SKM-1 (cell line): ENCODE measurements around the gene CHTF18.
"Not testable (repeated sequence)": the region's sequence is repeated elsewhere in the genome, so short reads cannot be mapped to it uniquely, and the experiment has no call there.

Experiments
- DNase-seq: peaks from one replicate; lab custom pipeline; 2025; ENCODE audit not compliant: unreplicated experiment; lab: John Stamatoyannopoulos, UW

CHTF18 gene

GRCh38 chr16:825341-826061, 37.1 kb downstream of the CHTF18 start:
- no peak for DNase-seq

DNA sequence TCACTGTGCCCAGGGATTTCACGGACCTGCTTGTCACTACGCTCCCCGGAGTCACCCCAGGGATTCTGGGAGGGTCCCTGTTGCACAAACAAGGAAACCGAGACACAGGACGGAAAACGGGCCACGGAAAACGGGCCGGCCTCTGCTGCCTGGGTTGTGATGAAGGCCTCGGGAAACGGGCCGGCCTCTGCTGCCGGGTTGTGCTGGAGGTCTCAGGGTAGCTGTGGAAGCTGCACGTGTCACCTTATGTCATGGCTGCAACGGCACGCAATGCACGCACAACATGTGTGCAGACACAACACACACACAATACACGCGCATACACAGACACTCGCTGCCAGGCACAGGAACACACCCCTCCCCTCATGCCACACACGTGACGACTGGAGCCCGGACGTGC, 39.1 kb downstream of the CHTF18 start:
- DNase-seq = no peak

DNA sequence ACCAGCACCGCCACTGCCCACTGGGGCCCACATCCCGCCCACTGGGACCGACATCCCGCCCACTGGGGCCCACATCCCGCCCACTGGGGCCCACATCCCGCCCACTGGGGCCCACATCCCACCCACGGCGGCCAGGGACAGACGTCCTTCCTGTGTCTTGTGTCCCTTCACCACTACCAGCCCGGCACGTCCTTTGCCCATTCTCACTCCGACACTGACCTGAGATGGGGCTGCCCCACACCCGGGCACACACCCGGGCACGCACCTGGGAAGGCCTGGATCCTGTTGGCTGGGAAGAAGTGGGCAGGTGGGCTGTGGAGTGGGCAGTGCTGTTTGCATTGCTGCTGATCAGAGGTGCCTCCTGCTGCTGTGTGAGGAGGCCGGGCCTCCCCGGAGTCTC, 40.5 kb downstream of the CHTF18 start:
- DNase-seq = no peak

- DNase-seq = no peak
These were observed 41.9 kb downstream of the CHTF18 start for GRCh38 chr16:830107-830870.

DNA sequence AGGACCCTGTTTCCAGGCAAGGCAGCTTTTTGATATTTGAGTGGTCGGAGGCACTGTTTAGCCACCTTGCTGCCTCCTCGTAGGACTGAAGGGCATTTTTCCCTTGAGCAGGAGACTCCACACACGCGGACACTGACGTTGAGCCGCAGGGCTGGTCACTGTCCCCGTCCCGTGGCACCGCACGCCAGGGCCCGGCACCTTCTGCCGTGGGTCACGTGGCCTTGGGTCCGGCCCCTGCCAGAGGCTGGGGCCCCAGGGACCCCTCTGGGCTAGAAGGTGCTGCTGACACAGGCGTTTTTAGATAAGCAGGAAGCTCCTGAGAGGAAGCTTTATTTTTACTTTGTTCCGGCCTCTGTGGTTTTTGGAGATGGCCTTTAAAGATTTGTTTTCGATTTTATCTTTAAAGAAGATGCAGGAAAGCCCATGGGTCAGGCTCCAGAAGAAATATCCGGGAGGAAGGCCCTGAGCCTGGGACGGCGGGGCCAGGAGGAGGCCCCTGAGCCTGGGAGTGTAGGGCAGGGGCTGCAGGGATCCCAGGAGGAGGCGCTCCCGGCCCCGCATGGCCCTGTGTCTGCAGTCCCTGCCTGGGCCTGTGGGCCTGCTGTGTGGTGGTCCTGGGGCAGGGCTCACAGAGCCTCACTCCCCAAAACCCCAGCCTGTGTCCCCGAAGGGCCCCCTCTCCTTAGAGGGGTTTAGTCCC, 42.6 kb downstream of the CHTF18 start:
- no peak for DNase-seq

DNA sequence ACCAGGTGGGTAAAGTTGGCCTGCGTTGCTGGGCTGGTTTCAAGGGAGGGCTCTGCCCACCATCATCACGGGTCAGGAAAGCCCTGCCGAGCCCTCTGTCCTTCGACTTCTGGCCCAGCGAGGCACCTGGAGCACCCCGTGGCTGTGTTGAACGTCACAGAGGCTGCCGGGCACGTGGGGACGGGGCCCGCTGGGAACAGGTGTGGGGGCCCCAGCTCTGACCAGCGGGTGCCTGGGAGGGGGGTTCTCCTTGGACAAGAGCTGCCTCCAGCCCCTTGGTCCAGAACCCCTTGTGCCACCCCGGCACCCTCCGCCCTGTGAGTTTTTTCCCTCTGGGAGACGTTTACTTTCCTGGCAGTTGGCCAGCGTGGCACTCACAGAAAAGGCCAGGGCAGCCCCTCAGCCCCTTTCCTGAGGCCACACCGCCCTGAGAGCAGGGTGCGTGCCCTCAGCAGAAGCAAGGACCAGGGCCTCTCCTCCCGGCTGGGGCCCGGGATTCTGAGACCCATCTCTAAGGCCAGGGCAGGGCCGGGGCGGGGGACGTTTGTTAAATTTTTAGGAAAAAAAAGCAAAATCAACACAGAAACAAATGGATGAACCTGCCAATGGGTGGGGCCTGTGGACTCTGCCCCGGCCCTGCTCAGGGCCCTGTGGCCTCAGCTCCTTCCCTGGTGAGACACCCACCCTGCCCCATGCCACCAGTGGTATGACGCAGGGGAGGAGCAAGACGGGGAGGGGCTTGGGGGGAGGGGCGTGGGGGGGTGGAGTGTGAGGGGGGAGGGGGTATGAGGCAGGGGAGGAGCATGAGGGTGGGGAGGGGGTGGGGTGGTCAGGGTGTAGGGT, 43.4 kb downstream of the CHTF18 start:
- DNase-seq = no peak

DNA sequence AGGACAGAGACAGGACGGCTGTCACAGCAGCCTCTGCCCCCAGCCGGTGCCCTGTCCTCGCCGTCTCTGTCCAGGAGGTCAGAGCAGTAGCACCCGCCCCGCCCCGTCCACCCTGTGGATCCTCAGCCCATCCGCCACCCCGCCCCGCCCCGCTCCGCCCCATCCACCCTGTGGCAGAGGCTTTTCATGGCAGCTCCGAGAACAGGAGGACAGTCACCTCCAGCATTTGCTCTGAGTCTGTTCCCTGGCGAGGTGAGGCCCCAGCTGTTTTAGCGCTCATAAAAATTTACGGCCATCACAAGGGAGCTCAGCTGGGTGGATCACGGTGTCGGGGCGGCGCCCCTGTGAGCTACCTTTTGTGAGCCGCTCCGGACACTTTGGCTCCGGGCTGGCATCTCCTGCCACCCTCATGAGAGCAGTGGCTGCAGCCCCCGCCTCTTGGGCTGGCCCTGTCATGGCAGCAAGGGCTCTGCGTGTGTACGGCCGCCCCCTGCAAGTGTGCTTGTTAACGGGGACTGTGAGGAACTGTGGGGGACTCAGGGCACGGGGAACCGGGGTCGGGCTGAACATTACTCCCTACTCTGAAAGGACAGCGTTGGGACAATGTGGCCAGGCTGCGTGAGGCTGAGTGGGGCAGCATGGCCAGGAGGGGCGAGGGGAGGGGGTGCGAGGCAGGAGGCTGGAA, 44.4 kb downstream of the CHTF18 start:
- no peak for DNase-seq

- DNase-seq = no peak
These were observed 45.0 kb downstream of the CHTF18 start for GRCh38 chr16:833411-833810.

DNA sequence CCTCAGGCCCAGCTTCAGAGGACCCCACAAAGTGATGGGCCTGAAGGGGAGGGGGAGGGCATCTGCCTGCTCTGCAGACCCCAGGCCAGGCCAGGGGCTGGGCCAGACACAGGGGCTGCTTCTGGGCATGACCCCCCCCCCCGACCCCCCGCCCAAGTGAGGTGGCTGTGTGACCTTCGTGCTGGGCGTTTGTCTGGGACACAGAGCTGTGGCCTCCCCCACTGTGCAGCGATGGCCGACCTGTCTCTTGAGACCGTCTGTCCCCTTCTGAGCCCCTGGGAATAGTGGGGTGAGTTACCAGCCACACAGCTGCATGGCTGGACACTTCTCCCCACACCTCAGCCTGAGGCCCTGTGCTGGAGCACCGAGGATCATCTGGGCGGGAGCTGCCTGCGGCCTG, 47.0 kb downstream of the CHTF18 start:
- no peak for DNase-seq

- no peak for DNase-seq
These were observed 47.8 kb downstream of the CHTF18 start for GRCh38 chr16:836221-836620.

GRCh38 chr16:836822-837221, 48.4 kb downstream of the CHTF18 start:
- DNase-seq = not testable (repeated sequence)

DNA sequence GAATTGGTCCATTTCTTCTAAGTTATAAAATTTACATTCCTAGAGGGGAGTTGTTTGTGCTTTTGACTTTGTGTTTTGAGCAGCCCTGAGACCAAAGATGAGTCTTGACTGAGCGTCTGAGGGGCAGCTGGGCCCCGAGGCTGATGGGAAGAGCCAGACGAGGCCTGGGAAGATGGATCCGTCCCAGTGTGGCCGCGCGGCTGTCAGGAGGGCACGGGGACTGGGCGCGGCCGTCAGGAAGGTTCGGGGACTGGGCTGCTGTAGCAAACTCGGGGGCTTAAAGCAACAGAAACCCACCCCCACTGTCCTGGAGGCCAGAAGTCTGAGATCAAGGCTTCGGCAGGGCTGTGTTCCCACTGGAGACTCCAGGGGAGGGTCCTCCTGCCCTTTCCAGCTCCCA, 50.3 kb downstream of the CHTF18 start:
- no peak for DNase-seq

- no peak for DNase-seq
These were observed 51.4 kb downstream of the CHTF18 start for GRCh38 chr16:839643-840408.

DNA sequence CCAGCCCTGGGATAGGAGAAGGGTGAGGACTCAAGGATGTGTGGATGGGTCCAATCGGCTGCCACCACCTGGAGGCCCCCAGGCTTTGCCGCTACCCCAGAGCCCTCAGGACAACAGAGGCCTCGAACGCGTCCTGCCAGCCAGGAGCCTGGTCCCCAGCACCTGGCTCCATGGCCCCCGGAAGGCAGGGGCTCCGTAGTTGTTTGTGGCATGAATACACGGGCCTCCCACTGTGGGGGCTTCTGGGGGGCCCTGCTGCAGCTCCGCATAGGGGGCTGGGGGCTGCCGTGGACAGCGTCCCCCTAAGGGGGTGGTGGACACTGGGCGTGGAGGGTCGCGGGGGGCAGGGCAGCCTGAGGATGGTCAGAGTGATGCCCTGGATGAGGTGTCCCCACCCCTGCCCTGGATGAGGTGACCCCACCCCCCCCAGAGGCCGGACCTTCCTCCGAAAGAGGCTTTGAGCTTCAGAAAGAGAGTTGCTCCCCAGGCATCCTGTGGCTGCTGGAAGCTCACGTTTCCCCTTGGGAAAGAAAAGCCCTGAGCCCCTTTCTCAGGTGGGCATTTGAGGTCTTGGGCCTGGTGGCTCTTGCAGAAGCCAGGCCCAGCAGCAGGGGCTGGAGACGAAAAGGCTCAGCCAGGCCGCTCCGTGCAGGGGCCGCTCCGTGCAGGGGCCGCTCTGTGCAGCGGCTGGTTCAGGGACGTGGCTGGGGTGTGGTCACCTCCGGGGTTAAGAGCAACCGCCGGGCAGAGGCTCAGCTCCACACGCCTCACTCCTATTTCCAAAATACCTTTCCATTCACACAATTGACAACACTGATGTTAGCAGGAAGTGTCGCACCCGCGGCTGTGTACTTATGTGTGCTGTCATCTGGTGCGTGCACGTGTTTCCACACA, 52.4 kb downstream of the CHTF18 start:
- DNase-seq = no peak

- DNase-seq = no peak
These were observed 53.1 kb downstream of the CHTF18 start for GRCh38 chr16:841455-842060.

DNA sequence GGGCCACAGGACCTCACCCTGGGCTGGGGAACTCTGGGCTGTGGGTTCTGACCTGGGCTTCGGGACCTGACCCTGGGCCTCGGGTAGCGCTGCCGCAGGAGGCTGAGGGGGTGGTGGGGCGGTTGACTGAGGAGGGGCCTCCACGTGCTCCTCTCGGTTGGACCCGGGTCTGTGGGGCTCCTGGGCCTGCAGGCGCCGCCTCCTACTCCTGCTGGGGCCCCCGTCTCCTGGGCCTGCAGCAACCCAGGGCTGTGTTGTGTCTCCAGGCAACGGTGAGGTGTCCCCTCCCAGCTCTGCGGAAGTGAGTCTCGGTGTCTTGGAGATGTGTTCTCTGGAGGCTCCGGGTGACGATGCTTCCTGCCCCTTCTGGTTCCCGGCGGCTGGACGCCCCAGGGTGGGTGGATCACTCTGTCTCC, 53.6 kb downstream of the CHTF18 start:
- DNase-seq = no peak

DNA sequence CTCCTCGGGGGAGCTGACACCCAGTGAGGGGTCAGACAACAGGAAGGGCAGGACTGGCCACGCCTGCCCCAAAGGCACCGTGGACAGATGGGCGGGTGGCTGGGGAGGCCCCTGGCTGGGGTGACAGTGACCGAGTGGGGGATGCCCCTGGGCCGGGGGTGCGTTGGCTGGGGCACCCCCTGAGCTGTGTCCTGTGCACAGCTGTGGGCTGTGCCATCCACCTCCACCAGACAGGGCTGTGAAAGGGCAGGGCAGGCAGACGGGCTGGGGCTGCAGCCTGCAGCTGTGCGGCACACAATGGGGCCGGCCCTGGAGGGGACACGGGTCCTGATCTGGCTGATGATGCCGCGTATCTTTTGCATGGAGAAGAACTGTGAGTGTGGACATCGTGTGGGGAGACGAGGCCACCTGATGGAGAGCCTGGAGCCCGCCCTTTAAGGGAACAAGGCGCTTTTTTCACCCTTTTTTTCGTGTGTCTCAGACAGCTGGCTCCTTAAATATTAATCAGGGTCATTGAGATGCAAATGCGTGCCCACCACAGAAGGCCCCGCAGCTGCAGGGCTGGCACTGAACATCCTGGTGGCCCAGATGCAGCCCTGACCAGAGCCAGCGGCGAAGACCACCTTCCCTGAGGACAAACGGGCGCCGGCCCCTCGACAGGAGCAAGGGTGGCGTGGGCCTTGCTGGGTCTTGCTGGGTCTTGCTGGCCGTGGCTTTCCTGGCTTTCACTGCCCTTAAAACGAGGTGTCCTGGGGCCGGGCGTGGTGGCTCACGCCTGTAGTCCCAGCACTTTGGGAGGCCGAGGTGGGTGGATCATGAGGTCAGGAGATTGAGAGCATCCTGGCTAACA, 54.5 kb downstream of the CHTF18 start:
- DNase-seq = no peak
